Hippocampal formation (tissue), 2 donors: ENCODE data around the gene SNTG2.
"Not testable (repeated sequence)": the region's sequence is repeated elsewhere in the genome, so short reads cannot be mapped to it uniquely, and the experiment has no call there.

ENCODE experiments used
- DNase-seq, 2 donors: peaks; one replicate each; lab custom pipeline; 2025; lab: John Stamatoyannopoulos, UW

Gene SNTG2

DNA sequence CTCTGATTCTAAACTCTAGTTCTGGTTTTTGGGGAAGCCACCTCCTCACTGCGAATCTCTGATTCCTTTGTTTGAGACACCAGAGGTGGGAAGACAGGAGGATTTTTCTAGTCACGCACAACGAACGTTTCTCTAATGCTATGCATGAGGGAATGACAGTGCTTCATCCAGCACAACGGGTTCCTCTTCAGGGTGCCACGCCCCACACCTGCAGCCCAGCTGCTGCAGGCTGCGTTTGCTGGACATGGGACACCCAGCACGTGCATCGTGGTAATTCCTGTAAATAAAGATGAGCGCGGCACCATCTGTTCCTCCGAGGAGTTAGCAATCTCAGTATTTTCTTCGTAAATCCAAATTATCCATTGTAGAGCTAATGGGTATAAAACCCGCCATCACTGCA lies 425.1 kb downstream of the SNTG2 start:
- DNase-seq, result no peak

DNA sequence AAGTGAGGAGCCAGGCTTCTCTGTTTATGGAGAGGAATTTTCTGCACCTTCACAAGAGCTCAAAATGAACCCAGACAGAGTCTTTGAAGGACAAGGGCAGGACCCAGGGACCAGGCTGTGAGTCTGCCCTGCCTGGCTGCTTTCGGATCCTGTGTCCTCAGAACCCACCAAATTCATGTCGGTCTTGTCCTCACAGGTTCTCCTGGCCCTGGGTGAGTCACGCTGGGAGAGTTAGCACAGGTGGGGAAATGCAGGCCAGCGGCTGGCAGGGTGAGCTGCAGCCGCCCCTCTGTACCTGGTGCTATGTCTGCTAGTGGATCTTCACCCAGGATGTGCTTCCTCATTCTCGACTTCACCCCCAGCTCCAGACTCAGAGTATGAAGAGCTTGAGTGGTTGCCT lies 426.8 kb downstream of the SNTG2 start:
- no peak for DNase-seq

DNA sequence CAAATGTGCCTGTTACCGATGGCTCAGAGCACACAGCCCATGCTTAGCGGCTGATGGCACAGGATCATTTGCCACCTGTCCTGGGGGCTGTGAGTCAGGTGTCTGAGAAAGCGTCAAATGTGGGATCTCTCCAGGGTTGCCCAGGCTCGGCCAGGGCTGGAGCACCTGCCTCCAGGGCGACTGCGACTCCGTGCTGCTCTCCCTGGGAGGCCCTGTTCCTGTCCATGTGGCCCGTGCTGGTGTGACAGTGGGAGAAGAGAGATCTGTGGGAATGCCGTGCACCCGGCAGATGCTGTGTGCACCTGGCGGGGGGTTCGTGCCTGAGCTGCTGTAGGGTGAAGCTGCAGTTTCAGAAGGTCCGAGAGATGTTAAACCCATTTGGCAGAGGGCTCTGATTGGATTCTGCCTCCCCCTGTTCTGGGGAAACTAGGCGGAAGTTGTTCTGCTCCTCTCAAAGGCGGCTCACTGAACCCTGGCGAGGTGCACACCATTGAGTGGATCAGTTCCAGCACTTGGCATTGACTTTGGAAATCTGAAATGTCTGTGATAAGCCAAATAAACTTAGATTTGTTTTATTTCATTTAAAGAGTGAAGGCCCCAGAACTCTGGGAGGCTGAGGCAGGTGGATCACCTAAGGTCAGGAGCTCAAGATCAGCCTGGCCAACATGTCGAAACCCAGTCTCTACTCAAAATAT lies 428.0 kb downstream of the SNTG2 start:
- DNase-seq, result no peak

DNA sequence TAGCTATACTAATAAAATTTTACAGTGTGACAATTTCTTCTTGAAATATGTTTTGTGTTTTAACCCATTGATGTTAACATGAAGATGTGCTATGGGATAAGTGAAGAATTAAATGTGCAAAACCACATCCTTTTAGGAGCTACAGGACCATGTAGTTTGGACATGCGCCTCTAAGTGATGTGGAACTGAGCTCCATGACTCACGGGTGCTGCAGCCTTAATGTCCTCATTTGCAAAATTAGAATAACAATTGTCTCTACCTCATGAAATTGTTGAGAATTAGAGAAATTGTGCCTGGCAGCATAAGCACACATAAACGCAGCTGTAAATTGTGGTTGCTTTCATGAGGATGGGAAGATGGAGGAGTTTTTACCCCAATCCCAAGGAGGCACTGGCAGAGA lies 431.0 kb downstream of the SNTG2 start:
- DNase-seq, result no peak

DNA sequence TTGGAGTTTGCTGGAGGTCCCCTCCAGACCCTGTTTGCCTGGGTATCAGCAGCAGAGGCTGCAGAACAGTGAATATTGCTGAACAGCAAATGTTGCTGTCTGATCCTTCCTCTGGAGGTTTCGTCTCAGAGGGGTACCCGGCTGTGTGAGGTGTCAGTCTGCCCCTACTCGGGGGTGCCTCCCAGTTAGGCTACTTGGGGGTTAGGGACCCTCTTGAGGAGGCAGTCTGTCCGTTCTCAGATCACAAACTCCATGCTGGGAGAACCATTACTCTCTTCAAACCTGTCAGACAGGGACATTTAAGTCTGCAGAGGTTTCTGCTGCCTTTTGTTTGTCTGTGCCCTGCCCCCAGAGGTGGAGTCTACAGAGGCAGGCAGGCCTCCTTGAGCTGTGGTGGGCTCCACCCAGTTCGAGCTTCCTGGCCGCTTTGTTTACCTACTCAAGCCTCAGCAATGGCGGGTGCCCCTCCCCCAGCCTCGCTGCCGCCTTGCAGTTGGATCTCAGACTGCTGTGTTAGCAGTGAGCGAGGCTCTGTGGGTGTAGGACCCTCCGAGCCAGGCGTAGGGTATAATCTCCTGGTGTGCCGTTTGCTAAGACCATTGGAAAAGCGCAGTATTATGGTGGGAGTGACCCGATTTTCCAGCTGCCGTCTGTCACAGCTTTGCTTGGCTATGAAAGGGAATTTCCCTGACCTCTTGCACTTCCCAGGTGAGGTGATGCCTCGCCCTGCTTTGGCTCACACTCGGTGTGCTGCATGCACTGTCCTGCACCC lies 437.5 kb downstream of the SNTG2 start:
- DNase-seq, result not testable (repeated sequence)

DNA sequence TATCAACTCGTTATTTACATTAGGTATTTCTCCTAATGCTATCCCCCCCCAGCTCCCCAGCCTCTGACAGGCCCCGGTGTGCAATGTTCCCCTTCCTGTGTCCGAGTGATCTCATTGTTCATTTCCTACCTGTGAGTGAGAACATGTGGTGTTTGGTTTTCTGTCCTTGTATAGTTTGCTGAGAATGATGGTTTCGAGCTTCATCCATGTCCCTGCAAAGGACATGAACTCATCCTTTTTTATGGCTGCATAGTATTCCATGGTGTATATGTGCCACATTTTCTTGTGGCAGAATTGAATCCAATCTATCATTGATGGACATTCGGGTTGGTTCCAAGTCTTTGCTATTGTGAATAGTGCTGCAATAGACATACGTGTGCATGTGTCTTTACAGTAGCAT lies 439.5 kb downstream of the SNTG2 start:
- not testable (repeated sequence) for DNase-seq

DNA sequence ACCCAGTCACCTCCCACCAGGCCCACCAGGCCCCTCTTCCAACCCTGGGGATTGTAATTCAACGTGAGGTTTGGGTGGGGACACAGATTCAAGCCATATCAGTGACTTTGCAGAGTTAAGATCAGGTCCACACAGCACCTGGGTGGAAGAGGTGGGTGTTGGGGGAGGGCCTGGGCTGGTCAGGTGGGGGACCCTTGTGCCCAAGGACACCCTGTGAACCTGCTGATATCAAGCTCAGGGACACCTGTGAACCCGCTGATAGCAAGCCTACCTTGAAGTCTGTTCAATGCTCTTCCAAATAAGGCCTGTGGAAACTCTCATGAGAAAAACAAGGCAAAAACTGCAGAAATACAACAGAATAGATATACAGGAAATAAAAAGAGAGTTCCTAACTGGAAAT lies 442.7 kb downstream of the SNTG2 start:
- DNase-seq, result no peak

DNA sequence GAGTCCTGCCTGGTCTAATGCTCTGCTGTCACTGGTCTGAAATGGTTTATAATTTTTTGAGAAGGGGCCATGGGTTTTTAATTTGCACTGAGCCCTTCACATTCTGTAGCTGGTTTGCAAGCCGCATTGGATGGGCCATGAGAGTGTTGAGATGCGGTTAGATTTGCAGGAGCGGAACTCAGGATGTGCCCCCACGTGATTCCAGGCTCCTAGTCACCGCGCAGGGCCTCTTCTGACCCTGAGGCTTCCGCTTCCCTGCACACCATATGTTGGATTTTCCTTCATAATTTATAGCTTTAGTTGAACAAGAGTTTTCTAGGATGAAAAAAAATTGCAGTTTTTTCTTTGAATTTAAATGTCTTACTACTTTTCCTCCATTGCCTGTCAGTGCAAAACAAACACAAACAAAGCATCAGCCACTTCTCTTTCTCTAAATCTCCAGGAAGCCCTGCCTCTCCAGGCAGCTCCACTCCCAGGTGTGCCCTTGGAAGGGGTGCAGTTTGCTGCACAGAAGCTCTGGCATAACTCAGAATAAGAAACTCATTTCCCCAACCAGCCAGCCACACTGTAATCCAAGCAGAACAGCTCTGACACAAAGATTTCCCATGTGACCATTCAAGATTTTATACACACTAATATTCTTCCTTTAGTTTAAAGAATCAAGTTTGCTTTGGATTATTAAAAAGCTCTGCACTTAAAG lies 444.2 kb downstream of the SNTG2 start:
- DNase-seq, result no peak

DNA sequence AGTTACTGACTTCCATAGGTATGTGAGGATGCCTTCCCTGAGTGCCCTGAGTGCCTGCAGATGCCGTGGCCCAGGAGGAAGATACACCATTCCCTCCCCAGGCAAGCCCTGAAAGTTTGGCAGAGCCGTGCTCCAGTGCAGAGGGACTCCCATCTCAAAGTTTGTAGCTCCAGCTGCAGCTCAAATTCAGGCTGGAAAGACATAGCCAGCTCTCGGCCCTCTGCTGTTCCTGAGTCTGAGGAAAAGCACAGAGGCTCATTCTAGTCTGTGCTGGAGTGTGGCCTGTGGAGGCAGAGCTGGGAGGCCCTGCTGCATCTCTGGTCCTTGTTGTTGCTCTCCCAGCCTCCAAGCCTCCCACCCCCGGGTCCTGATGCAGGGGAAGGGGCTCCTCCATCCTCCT lies 446.7 kb downstream of the SNTG2 start:
- no peak for DNase-seq

DNA sequence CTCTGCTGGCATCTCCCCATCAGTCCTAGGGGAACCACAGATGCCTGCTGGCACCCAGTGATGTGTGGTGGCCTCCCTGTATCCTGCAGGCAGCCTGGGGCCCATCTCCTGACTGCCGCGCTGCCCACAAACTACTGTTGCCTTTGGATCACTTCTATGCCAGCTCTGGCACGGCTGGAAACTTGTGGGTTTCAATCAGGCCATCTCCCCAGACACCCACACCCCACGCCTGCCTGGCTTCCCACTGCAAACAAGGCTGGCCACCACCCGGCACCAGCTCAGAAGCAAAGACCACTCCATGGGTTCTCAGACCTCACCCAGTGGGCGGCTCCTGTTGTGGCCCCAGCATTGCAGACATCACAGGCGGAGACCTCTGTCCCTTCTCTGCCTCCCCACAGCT lies 447.5 kb downstream of the SNTG2 start:
- DNase-seq, result no peak

DNA sequence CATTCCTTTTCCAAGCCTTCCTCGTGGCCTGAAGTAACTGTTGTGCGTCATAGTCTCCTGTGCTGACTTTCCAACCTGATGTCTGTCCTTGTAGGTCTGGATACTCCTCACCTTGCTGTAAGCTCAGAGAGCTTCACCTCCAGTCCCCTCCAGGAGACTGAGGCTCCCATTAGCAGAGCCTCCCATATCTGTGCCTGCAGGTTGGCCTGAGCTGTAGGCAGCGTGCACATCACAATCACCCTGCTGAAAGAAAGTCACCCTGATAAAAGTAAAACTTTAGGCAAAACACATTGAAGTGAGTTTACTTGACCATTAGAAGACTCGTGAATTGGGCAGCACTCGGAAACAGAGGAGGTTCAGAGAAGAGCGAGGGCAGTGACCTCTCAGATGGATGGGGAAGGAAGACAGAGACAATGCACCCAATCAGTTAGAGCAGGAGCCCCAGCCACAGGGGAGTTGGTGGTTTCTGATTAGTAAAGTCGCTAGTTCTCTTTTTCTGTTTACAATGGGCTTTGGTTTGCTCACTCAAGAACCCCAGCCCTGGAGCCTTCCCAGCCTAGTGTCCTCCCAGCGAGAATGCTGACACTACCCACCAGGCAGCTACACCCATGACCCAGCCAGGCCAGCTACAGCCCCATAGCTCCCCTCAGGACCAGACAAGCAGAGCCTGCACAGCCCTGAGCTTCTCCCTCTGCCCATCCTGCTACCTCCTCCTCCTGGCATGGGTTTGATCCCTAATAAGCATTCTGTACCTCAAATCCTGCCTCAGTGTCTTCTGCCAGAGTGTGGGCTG lies 450.5 kb downstream of the SNTG2 start:
- DNase-seq, result no peak

DNA sequence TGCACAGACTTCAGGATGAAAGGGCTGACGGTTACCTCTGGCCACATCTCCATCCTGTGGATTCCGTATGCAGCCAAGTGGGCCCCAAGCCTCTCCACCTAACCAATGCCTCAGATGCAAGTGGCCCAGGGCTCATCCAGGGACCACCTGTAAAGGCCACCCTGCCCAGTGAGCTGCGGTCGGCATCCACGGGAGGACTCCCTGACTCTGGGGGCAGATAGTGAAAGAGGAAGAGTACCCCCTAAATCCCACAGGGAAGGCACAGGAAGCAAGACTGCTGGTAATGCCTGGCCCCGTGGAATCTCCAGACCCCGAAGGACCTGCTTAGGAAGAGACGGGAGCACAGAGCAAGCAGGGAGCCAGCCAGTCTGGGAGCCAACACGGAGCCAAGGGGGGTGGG lies 451.4 kb downstream of the SNTG2 start:
- DNase-seq, result no peak

DNA sequence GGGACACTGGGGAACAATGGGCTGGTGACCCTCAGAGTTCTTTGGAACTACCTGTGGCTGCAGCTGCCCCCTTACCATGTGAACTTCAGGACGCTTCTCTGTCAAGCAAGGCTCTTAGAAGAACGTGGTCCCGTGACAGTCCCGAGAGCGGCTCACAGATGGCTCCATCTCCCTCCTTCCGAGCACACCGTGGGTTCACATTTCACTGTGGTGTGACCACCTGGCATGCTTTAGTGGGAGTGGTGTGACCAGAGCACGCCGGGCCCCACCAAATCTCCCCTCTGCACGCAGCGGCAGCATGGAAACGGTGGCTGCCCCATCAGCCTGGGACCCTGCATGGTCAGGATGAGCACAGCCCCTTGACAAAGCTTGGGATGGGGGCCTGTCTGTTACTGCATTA lies 452.9 kb downstream of the SNTG2 start:
- DNase-seq, result no peak

DNA sequence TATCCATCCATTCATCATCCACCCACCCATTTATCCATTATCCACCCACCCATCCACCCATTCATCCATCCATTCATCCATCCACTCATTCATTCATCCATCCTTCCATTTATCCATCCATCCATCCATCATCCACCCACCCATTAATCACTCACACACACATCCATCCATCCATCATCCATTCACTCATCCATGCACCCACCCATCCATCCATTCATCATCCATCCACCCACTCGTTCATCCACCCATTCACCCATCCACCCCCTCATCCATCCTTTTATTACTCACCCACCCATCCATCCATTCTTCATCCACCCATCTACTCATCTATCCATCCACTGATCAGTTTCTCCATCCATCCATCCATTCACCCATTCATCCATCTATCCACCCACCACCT lies 454.5 kb downstream of the SNTG2 start:
- DNase-seq, result no peak

DNA sequence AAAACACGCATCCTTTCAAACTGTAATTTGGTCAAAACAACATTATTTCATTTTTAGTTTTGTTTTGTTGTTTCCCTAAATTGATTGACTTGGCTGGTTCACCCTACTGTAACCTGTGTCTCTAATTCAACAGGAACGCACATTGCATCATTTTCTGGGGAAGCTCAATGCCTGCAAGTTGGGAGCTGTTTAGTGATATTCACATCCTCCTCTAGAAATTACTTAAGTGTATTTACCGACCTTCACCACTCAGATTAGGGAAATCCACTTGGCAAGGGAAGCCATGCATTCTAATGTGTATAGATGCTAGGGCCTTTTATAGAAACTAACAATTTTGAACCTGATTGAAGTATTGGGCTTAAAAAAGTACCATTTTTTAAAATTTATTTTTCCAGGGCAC lies 455.3 kb downstream of the SNTG2 start:
- DNase-seq, result no peak

DNA sequence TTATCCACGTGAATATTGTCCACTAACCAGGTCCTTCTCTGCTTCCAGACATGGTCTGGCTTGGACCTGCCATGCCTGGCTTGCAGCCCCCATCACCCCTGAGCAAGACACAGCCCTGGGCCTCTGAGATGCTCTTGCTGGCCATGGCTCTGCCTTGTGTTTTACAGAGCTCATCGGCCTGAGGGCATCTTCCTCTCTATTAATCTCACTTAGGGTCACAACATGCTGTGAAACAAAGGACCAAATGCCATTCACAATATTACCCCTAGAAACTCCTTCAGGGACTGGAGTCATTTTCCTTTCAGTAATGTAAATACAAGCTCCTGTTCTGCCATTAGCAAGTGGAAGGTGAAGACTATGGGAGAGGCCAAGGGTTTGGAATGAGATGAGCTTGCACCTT lies 455.8 kb downstream of the SNTG2 start:
- DNase-seq, result no peak

DNA sequence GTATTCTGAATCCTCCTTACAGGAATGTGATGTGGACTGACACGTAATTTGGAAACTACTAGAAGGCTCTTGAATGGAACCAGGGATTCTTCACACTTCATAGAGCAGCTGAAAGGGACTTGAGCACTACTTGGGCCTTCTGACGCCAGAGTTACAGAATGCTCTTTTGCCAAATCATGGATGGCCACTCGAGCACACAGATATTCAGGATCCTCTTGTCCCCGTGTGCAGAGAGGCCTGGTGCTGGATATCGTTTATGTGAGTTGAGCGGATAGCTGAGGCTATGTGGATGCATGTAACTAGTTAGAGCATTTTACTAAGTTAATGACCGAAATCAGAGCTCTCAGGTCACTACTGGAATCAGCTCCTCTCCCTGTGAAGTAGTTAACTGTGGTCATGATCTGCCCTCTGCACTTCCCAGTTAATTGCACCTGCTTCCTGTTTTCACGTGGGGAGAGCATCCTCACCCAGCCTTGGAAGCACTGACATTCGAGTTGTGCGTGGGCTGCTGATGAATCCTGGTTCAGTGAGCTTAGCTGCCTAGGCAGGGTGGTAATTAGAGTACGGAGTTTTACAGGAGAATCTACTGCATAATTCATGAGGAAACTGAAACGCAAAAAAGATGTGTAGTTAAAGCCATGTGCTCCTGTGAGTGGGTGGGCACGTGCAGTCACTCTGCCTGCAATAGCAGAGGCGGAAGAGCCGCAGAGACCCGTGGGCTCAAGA lies 457.5 kb downstream of the SNTG2 start:
- no peak for DNase-seq

DNA sequence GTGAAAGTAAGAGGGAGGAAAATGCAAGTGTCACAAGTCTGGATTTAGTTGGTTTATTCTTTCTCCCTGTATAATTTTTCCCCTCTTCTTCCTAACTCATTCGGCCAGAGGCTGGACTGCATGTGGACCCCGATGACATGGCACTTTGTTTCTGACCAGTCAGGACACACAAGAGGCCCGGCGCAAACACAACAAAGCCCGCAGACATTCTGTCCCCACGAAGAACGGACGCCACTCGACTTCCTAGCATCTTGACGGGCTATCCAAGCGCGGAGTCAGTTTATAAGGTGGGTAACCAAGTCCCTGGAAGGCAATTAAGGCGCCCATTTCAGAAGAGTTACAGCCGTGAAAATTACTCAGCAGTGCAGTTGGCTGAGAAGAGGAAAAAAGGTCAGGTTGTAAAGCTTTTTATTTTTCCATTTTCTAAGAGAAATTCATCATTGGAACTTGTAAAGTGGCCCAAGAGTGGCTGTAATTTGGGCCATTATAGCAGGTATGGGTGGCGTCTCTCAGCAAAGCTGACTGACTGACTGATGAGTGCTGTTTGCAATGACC lies 462.6 kb downstream of the SNTG2 start, which contains the start of gene TPO:
Gene TPO, plus strand, starts transcription at position 308 of the 555 bp plus-strand sequence. CDS start 946 bp downstream, outside the sequence.
- DNase-seq, result no peak

DNA sequence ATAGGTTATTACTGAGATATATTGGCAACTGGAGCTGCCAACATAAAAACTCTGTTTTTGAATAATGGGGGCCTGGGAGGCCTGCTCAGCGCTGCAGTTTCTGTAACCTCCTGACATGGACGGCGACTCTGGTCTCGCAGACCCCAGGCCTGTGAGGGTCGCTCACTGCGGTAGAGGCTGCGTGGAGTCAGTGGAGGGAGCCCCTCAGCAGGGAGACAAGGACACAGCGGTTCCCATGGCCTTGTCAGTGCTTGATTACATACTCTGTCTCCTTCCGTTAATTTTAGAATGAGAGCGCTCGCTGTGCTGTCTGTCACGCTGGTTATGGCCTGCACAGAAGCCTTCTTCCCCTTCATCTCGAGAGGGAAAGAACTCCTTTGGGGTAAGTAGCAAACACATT lies 463.5 kb downstream of the SNTG2 start:
- DNase-seq, result no peak

DNA sequence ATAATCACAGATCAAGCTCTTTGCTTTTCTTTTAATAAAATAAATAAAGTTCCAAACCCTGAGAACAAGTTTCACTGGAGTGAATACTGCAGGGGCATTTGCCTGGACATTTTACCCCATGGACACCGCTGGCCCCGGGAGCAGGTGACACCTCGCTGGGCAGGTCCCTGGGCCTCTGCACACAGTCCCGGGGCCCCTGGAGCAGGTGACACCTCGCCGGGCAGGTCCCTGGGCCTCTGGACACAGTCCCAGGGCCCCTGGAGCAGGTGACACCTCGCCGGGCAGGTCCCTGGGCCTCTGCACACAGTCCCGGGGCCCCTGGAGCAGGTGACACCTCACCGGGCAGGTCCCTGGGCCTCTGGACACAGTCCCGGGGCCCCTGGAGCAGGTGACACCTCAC lies 464.3 kb downstream of the SNTG2 start:
- not testable (repeated sequence) for DNase-seq

DNA sequence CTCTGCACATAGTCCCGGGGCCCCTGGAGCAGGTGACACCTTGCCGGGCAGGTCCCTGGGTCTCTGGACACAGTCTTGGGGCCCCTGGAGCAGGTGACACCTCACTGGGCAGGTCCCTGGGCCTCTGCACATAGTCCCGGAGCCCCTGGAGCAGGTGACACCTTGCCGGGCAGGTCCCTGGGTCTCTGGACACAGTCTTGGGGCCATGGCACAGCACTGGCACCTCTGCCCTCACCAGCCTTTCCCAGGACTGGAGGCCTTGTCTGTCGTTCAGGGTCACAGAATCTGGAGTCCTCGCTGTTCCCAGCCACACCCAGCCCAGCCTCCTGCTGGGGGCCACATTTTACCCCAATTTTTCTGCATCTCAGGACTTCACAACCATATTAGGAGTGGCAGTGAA lies 464.9 kb downstream of the SNTG2 start:
- no peak for DNase-seq
